Neuronal stem cell (in vitro differentiated cells): Measurements from ENCODE around the gene PIGT.

Experiments
- DNase-seq: peaks from one replicate; pipeline ENCODE4 v3.0.0-alpha.2; 2013; ENCODE audit warnings: low spot score
- H2AFZ ChIP-seq: one replicate; pipeline ENCODE4 v1.6.1; 2013; ENCODE audit warnings: mild to moderate bottlenecking, low read length, inconsistent platforms
- H2AK5ac ChIP-seq: 2 replicates; pipeline ENCODE4 v1.6.1; 2013; ENCODE audit warnings: low read depth, mild to moderate bottlenecking, inconsistent platforms, low read length, moderate library complexity, mixed read lengths
- H2BK120ac ChIP-seq: 2 replicates; pipeline ENCODE4 v1.6.1; 2013; ENCODE audit warnings: low read depth, mild to moderate bottlenecking, inconsistent platforms, low read length, moderate library complexity, mixed read lengths
- H2BK12ac ChIP-seq: one replicate; pipeline ENCODE4 v1.6.1; 2013; ENCODE audit warnings: low read length, inconsistent platforms
- H2BK15ac ChIP-seq: 2 replicates; pipeline ENCODE4 v1.6.1; 2013; ENCODE audit warnings: mild to moderate bottlenecking, low read length, inconsistent platforms, mixed read lengths
- H2BK5ac ChIP-seq: one replicate; pipeline ENCODE4 v1.6.1; 2013; ENCODE audit warnings: inconsistent platforms, mild to moderate bottlenecking, low read length, moderate library complexity
- H3K14ac ChIP-seq: one replicate; pipeline ENCODE4 v1.6.1; 2013; ENCODE audit warnings: low read length, inconsistent platforms
- H3K18ac ChIP-seq: 2 replicates; pipeline ENCODE4 v1.6.1; 2013; ENCODE audit warnings: low read length, inconsistent platforms
- H3K23ac ChIP-seq: 2 replicates; pipeline ENCODE4 v1.6.1; 2013; ENCODE audit warnings: low read depth, mild to moderate bottlenecking, mixed read lengths, low read length, inconsistent platforms; ENCODE audit not compliant: poor library complexity
- H3K27ac ChIP-seq: replicated peaks from 3 replicates; pipeline ENCODE4 v1.5.1; 2013; ENCODE audit warnings: low read length, inconsistent platforms
- H3K27me3 ChIP-seq, 3 experiments: 2 replicates each; pipeline ENCODE4 v1.6.1; 2013; ENCODE audit warnings: low read length in 3 of 3, mild to moderate bottlenecking in 2 of 3, inconsistent platforms in 1 of 3, low read depth in 1 of 3, mixed read lengths in 1 of 3, moderate library complexity in 1 of 3; ENCODE audit not compliant: control insufficient read depth in 3 of 3, insufficient read depth in 3 of 3
- H3K36me3 ChIP-seq, 2 donors: replicated peaks in 1 of 2; 2 replicates each; pipeline ENCODE4 v1.6.1; 2013; ENCODE audit warnings: low read length in 2 of 2; ENCODE audit not compliant: control insufficient read depth in 2 of 2, insufficient read depth in 2 of 2
- H3K4ac ChIP-seq: 2 replicates; pipeline ENCODE4 v1.6.1; 2013; ENCODE audit warnings: inconsistent platforms, mild to moderate bottlenecking, low read length, moderate library complexity
- H3K4me1 ChIP-seq, 2 donors: 1 replicate in 1 of 2; 2 replicates in 1 of 2; pipeline ENCODE4 v1.6.1; 2013; ENCODE audit warnings: low read length in 2 of 2, low read depth in 1 of 2; ENCODE audit not compliant: control insufficient read depth in 2 of 2, insufficient read depth in 1 of 2
- H3K4me2 ChIP-seq: one replicate; pipeline ENCODE4 v1.6.1; 2013; ENCODE audit warnings: mild to moderate bottlenecking, low read length, inconsistent platforms; ENCODE audit not compliant: insufficient read depth, poor library complexity, severe bottlenecking
- H3K4me3 ChIP-seq, 2 donors: 2 replicates each; pipeline ENCODE4 v1.5.1; 2013; ENCODE audit warnings: low read length in 2 of 2, mild to moderate bottlenecking in 2 of 2, inconsistent platforms in 1 of 2, moderate library complexity in 1 of 2
- H3K79me1 ChIP-seq: one replicate; pipeline ENCODE4 v1.6.1; 2013; ENCODE audit warnings: low read depth, mild to moderate bottlenecking, inconsistent platforms, low read length, moderate library complexity
- H3K9ac ChIP-seq: one replicate; pipeline ENCODE4 v1.6.1; 2013; ENCODE audit warnings: mild to moderate bottlenecking, low read depth, low read length, inconsistent platforms; ENCODE audit not compliant: poor library complexity
- H3K9me3 ChIP-seq, 2 donors: replicated peaks in 1 of 2; 2 replicates each; pipeline versions ENCODE3 to v1.6.1; 2013; ENCODE audit warnings: low read length in 2 of 2, mild to moderate bottlenecking in 2 of 2, inconsistent platforms in 1 of 2, low read depth in 1 of 2, mixed read lengths in 1 of 2, moderate library complexity in 1 of 2; ENCODE audit not compliant: control insufficient read depth in 2 of 2, insufficient read depth in 1 of 2
- H4K8ac ChIP-seq: one replicate; pipeline ENCODE4 v1.6.1; 2013; ENCODE audit warnings: low read depth, mild to moderate bottlenecking, inconsistent platforms, low read length, moderate library complexity
- H4K91ac ChIP-seq: one replicate; pipeline ENCODE4 v1.6.1; 2013; ENCODE audit warnings: low read length, low read depth, mild to moderate bottlenecking, inconsistent platforms; ENCODE audit not compliant: poor library complexity
- WGBS, 2 donors: extraction: QIAGEN DNeasy Blood & Tissue Kit; methylation state at CpG; one replicate each; pipeline ENCODE4 v1.1.7; 2013; ENCODE audit warnings: missing lambda C conversion rate in 2 of 2, mixed read lengths in 1 of 2; ENCODE audit not compliant: insufficient read length in 2 of 2, insufficient replicate concordance in 1 of 2; ENCODE audit errors: extremely low coverage in 2 of 2; 5-methylcytosine and 5-hydroxymethylcytosine counted together

The PIGT gene

DNA sequence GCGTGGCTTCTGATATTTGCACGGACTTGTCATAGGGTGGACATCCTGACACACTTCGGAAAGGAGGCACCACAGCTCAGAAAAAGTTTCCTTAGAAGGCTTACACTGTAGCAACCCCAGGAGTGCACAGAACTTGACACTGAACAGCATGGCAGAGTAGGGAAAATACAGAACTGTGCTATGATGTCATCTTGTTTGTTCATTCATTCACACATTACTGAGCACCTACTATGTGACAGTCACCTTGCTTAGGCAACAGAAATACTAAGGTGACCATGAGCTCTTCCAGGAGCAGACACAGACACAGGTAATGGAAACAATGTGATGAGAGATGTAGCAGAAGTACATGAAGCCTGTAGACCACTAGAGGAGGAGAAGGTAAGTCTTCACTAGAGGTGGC lies 2.5 kb upstream of the PIGT start:
- Histone ChIP-seq H3K27ac (no peak overlapping the region), H3K36me3 (peaks cover 8 to 42% of the 10 kb centered on the region in 2 donors), H2AFZ (no peak overlapping the region), H4K91ac (no peak overlapping the region), H4K8ac (no peak overlapping the region), H3K14ac (no peak overlapping the region), H3K9ac (no peak overlapping the region), H3K18ac (no peak overlapping the region), H3K79me1 (peaks cover 7% of the 10 kb centered on the region), H3K23ac (no peak overlapping the region), H3K4me2 (no peak overlapping the region), H3K9me3 (no peaks in the 10 kb centered on the region), H3K4me3 (no peak overlapping the region), H3K4ac (no peak overlapping the region), H2BK5ac (no peak overlapping the region), H2BK15ac (no peak overlapping the region), H2AK5ac (no peak overlapping the region), H2BK120ac (no peak overlapping the region), H3K27me3 (no peaks in the 10 kb centered on the region), H2BK12ac (no peak overlapping the region), H3K4me1 (peaks cover 3% of the 10 kb centered on the region in 2 donors)
- DNase-seq: no peak
- WGBS, 2 donors: no CpG with 5 or more reads among the region's 3 CpGs

DNA sequence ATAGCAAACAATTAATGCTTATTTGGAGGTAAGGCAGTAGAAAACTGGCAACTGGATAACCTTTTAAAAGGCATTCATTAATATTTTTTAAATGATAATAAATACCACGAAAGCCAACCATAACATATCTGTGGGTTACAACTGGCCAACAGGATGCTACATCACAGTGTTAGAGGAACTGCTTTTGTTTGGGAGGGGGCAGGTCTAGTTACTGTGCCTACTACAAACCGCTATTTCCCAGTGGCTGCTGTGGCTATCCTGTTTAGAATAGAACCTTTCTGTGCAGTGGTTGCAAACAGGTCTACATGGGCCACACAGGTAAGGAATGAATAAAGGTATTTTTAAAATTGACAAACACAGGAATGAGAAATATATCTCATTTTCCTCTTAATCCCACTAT lies 976 bp downstream of the PIGT start:
- Histone ChIP-seq H3K4me3 (peak overlapping the region in 1 of 2 donors; percentile 85), H3K79me1 (peaks cover 7% of the 10 kb centered on the region), H4K91ac (no peak overlapping the region), H2BK12ac (no peak overlapping the region), H2BK15ac (no peak overlapping the region), H2BK120ac (no peak overlapping the region), H3K9me3 (no peaks in the 10 kb centered on the region), H2AFZ (no peak overlapping the region), H2BK5ac (no peak overlapping the region), H3K27me3 (no peaks in the 10 kb centered on the region), H3K23ac (no peak overlapping the region), H3K18ac (no peak overlapping the region), H3K27ac (no peak overlapping the region), H3K4ac (no peak overlapping the region), H3K4me1 (peaks cover 3% of the 10 kb centered on the region in 2 donors), H3K36me3 (peaks cover 22 to 43% of the 10 kb centered on the region in 2 donors), H4K8ac (no peak overlapping the region), H3K14ac (no peak overlapping the region), H3K9ac (no peak overlapping the region), H3K4me2 (no peak overlapping the region), H2AK5ac (no peak overlapping the region)
- no peak for DNase-seq
- WGBS, 2 donors: no CpG with 5 or more reads among the region's 2 CpGs

DNA sequence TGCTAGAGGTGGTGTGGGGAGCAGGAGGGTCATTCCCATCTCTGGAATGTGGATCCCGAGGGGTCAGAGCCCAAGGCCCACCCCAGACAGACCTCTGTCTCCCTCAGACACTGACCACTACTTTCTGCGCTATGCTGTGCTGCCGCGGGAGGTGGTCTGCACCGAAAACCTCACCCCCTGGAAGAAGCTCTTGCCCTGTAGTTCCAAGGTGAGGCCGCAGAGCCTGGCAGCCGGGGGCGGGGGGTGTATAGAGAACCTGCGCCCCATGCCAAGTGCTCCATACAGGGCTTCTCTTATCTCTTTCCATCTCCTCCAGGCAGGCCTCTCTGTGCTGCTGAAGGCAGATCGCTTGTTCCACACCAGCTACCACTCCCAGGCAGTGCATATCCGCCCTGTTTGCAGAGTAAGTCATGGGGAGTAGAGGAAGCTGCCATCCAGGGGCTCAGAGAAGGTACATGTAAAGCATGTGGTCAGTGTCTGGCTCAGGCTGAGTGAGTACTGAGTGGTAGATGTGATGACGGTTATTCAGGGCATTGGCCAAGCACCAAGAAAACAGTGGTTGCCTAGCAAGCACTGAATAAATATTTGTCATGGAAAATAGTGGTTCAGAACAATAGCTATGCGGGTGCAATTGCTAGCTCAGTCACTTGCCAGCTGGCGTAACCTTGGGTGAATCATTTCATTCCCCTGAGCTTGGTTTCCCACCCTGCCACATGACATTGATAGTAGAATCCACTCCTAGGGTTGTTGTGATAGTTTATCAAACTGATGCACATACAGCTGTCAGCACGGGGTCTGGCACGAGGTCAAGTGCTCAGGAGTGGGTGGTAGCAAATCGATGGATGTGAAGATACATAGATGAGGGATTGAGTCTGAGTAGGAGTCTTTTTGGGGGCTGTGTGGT lies 3.5 kb downstream of the PIGT start:
- Histone ChIP-seq H3K4me1 (peaks cover 3% of the 10 kb centered on the region in 2 donors), H3K23ac (no peak overlapping the region), H3K18ac (no peak overlapping the region), H2BK5ac (no peak overlapping the region), H3K4me3 (no peak overlapping the region), H3K4ac (no peak overlapping the region), H3K27ac (no peak overlapping the region), H2BK12ac (no peak overlapping the region), H3K9ac (no peak overlapping the region), H2BK15ac (no peak overlapping the region), H2BK120ac (no peak overlapping the region), H3K36me3 (peaks cover 30 to 60% of the 10 kb centered on the region in 2 donors), H2AFZ (no peak overlapping the region), H3K27me3 (no peaks in the 10 kb centered on the region), H4K8ac (no peak overlapping the region), H2AK5ac (no peak overlapping the region), H4K91ac (no peak overlapping the region), H3K14ac (no peak overlapping the region), H3K9me3 (no peaks in the 10 kb centered on the region), H3K79me1 (peaks cover 7% of the 10 kb centered on the region), H3K4me2 (no peak overlapping the region)
- no CpG with 5 or more reads among the region's 17 CpGs for WGBS, 2 donors
- DNase-seq: no peak

DNA sequence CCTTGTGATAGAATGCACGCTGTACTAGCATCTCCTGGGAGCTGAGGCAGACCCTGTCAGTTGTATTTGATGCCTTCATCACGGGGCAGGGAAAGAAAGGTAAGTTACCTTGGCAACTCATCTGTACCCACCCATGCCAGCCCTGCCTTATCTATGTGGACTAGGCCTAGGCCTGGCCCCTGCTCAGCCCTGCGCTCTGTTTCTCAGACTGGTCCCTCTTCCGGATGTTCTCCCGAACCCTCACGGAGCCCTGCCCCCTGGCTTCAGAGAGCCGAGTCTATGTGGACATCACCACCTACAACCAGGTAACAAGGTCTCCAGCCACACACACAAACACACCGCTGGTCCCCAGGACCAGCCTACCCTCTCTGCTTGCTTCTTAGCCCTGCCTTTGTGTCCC lies 4.2 kb downstream of the PIGT start:
- Histone ChIP-seq H3K4ac (no peak overlapping the region), H2BK12ac (no peak overlapping the region), H2BK5ac (no peak overlapping the region), H3K14ac (no peak overlapping the region), H3K9me3 (no peaks in the 10 kb centered on the region), H3K23ac (no peak overlapping the region), H3K9ac (peak overlapping the region; percentile 47), H4K91ac (no peak overlapping the region), H3K79me1 (peaks cover 7% of the 10 kb centered on the region), H2AK5ac (no peak overlapping the region), H4K8ac (no peak overlapping the region), H3K4me1 (peaks cover 3% of the 10 kb centered on the region in 2 donors), H2AFZ (no peak overlapping the region), H3K4me2 (no peak overlapping the region), H3K36me3 (peaks cover 30 to 65% of the 10 kb centered on the region in 2 donors), H3K27me3 (no peaks in the 10 kb centered on the region), H2BK120ac (no peak overlapping the region), H2BK15ac (no peak overlapping the region), H3K4me3 (no peak overlapping the region), H3K18ac (no peak overlapping the region), H3K27ac (no peak overlapping the region)
- DNase-seq: no peak
- WGBS, 2 donors: no CpG with 5 or more reads among the region's 8 CpGs
